Liver (tissue), 9 donors: ENCODE results near the gene HNRNPA3. TPM values are rescaled to one million over a fixed set of nuclear protein-coding genes. Genes with fewer than 3 reads are reported as not detected.
"Not testable (repeated sequence)": the region's sequence is repeated elsewhere in the genome, so short reads cannot be mapped to it uniquely, and the experiment has no call there.

Source experiments
- DNase-seq: peaks from one replicate; pipeline ENCODE4 v3.0.0-alpha.2; 2017; ENCODE audit warnings: low spot score
- H3K27ac ChIP-seq, 2 donors: one replicate each; pipeline ENCODE4 v1.7.0; 2013; ENCODE audit warnings: inconsistent platforms in 2 of 2, low read length in 2 of 2, control low read depth in 1 of 2, low read depth in 1 of 2, mild to moderate bottlenecking in 1 of 2
- H3K27me3 ChIP-seq, 4 donors: one replicate each; pipeline versions ENCODE4 v1.6.1 to v1.7.0; 2013; ENCODE audit warnings: low read length in 3 of 4, inconsistent platforms in 1 of 4, mild to moderate bottlenecking in 1 of 4, moderate library complexity in 1 of 4; ENCODE audit not compliant: control insufficient read depth in 4 of 4, insufficient read depth in 4 of 4
- H3K36me3 ChIP-seq, 4 donors: one replicate each; pipeline versions ENCODE4 v1.6.1 to v1.7.0; 2013; ENCODE audit warnings: low read length in 3 of 4, mild to moderate bottlenecking in 3 of 4, low read depth in 1 of 4, moderate library complexity in 1 of 4; ENCODE audit not compliant: control insufficient read depth in 4 of 4, insufficient read depth in 3 of 4
- H3K4me1 ChIP-seq, 4 donors: one replicate each; pipeline versions ENCODE4 v1.6.1 to v1.7.0; 2013; ENCODE audit warnings: low read length in 3 of 4, mild to moderate bottlenecking in 3 of 4, moderate library complexity in 1 of 4; ENCODE audit not compliant: control insufficient read depth in 4 of 4, insufficient read depth in 4 of 4
- H3K4me3 ChIP-seq, 3 donors: one replicate each; pipeline versions ENCODE4 v1.6.1 to v1.7.0; 2013; ENCODE audit warnings: low read length in 3 of 3, control low read depth in 1 of 3, low read depth in 1 of 3, mild to moderate bottlenecking in 1 of 3
- H3K9ac ChIP-seq, 2 donors: one replicate each; pipeline ENCODE4 v1.7.0; 2013; ENCODE audit warnings: low read length in 2 of 2, mild to moderate bottlenecking in 2 of 2, moderate library complexity in 2 of 2, control low read depth in 1 of 2, low read depth in 1 of 2
- H3K9me3 ChIP-seq, 4 donors: one replicate each; pipeline versions ENCODE4 v1.6.1 to v1.7.0; 2013; ENCODE audit warnings: low read length in 3 of 4; ENCODE audit not compliant: control insufficient read depth in 4 of 4
- ATF3 ChIP-seq: IDR thresholded peaks from 2 replicates; pipeline ENCODE4 v1.6.1; 2016; ENCODE audit warnings: antibody characterized with exemption
- EGR1 ChIP-seq, 2 donors: IDR thresholded peaks; 2 replicates each; pipeline ENCODE4 v1.6.1; 2016 to 2018; ENCODE audit warnings: antibody characterized with exemption in 2 of 2, low read depth in 2 of 2
- FOXA1 ChIP-seq: IDR thresholded peaks from 2 replicates; pipeline ENCODE4 v1.6.1; 2016; ENCODE audit warnings: antibody characterized with exemption
- GABPA ChIP-seq, 2 donors: IDR thresholded peaks in 1 of 2; conservative IDR thresholded peaks in 1 of 2; 2 replicates each; pipeline ENCODE4 v1.6.1; 2016; ENCODE audit warnings: antibody characterized with exemption in 2 of 2, mild to moderate bottlenecking in 1 of 2, moderate library complexity in 1 of 2
- HNF4A ChIP-seq, 2 donors: conservative IDR thresholded peaks; 2 replicates each; pipeline ENCODE4 v1.6.1; 2016; ENCODE audit warnings: antibody characterized with exemption in 2 of 2, mild to moderate bottlenecking in 2 of 2
- HNF4G ChIP-seq: IDR thresholded peaks from 2 replicates; pipeline ENCODE4 v1.6.1; 2016; ENCODE audit warnings: antibody characterized with exemption
- JUND ChIP-seq, 2 donors: IDR thresholded peaks; 2 replicates each; pipeline ENCODE4 v1.6.1; 2016; ENCODE audit warnings: antibody characterized with exemption in 2 of 2
- MAX ChIP-seq: IDR thresholded peaks from 2 replicates; pipeline ENCODE4 v1.6.1; 2016; ENCODE audit warnings: antibody characterized with exemption
- NR2F2 ChIP-seq: IDR thresholded peaks from 2 replicates; pipeline ENCODE4 v1.6.1; 2016; ENCODE audit warnings: antibody characterized with exemption
- RAD21 ChIP-seq, 2 donors: IDR thresholded peaks; 2 replicates each; pipeline ENCODE4 v1.6.1; 2016; ENCODE audit warnings: antibody characterized with exemption in 2 of 2, mild to moderate bottlenecking in 2 of 2
- SP1 ChIP-seq: IDR thresholded peaks from 2 replicates; pipeline ENCODE4 v1.6.1; 2018; ENCODE audit warnings: antibody characterized with exemption, mild to moderate bottlenecking
- YY1 ChIP-seq: IDR thresholded peaks from 2 replicates; pipeline ENCODE4 v1.6.1; 2016; ENCODE audit warnings: antibody characterized with exemption, mild to moderate bottlenecking
- WGBS: extraction: QIAGEN DNeasy Blood & Tissue Kit; methylation state at CpG from one replicate; pipeline ENCODE4 v1.1.7; 2013; 5-methylcytosine and 5-hydroxymethylcytosine counted together
- polyA plus RNA-seq, 2 donors: library from polyadenylated mRNA; stranded (reverse) in 1 of 2; unstranded in 1 of 2; fragments of 200-250 nt in 1 of 2; fragments of >200 nt in 1 of 2; fragmentation: Nextera tagmentation in 1 of 2; extraction: Ambion mirVana in 1 of 2; gene quantifications; one replicate each; pipeline versions ENCODE4 v1.2.1 to v1.2.3, GENCODE V29; 2013 to 2015
- total RNA-seq, 2 donors: library from RNA; depleted of rRNA; stranded (reverse); fragments of >200 nt; gene quantifications; one replicate each; pipeline ENCODE4 v1.2.3, GENCODE V29; 2014
- TF ChIP-seq, protein P1 (sequence below): IDR thresholded peaks from 2 replicates; pipeline ENCODE4 v1.6.1; 2016; ENCODE audit warnings: antibody characterized with exemption, mild to moderate bottlenecking
- TF ChIP-seq, protein P2 (sequence below): IDR thresholded peaks from 2 replicates; pipeline ENCODE4 v1.6.1; 2016; ENCODE audit warnings: antibody characterized with exemption
- TF ChIP-seq, protein P3 (sequence below): fragments of 150-350 bp; IDR thresholded peaks from 2 replicates; pipeline ENCODE4 v1.5.1; 2017; ENCODE audit warnings: improper control_type of control experiment, low read depth, low read length; ENCODE audit not compliant: missing input control
- donor health status: healthy.
- donor health status: healthy.
- donor health status: healthy.
- donor health status: healthy.
- donor health status: healthy.

Gene HNRNPA3
- total and polyA plus RNA-seq, 4 donors = 22.9 to 72.5 (median 51.7) TPM

GRCh38 chr2:177179227-177179626 lies 33.4 kb upstream of the HNRNPA3 start:
- Histone ChIP-seq H3K9ac (no peak overlapping the region), H3K9me3 (no peaks in the 10 kb centered on the region)
- 85% methylated on average over 2 of the region's 2 CpGs for WGBS

GRCh38 chr2:177179671-177180070 lies 32.9 kb upstream of the HNRNPA3 start:
- not testable (repeated sequence) for DNase-seq, H3K4me3 ChIP-seq, H3K27me3 ChIP-seq, H3K4me1 ChIP-seq, H3K9me3 ChIP-seq, H3K36me3 ChIP-seq, H3K9ac ChIP-seq, H3K27ac ChIP-seq

More at GRCh38 chr2:177179227-177179626, 33.4 kb upstream of the HNRNPA3 start:
- Histone ChIP-seq H3K36me3 (no peaks in the 10 kb centered on the region), H3K4me3 (no peak overlapping the region), H3K27me3 (no peaks in the 10 kb centered on the region), H3K4me1 (peaks cover 0 to 8% (median 2%) of the 10 kb centered on the region in 4 donors), H3K27ac (no peak overlapping the region)
- TF ChIP-seq MAX (no peak), HNF4G (no peak), RAD21 (IDR thresholded peaks at IDR 0.05) (no peak), GABPA (IDR thresholded peaks at IDR 0.05 in 1 of 2, conservative IDR thresholded peaks at IDR 0.05 in 1 of 2) (no peak), HNF4A (conservative IDR thresholded peaks at IDR 0.05) (no peak), YY1 (no peak), JUND (IDR thresholded peaks at IDR 0.05) (no peak), SP1 (no peak), NR2F2 (no peak)
- TF ChIP-seq, protein P1, sequence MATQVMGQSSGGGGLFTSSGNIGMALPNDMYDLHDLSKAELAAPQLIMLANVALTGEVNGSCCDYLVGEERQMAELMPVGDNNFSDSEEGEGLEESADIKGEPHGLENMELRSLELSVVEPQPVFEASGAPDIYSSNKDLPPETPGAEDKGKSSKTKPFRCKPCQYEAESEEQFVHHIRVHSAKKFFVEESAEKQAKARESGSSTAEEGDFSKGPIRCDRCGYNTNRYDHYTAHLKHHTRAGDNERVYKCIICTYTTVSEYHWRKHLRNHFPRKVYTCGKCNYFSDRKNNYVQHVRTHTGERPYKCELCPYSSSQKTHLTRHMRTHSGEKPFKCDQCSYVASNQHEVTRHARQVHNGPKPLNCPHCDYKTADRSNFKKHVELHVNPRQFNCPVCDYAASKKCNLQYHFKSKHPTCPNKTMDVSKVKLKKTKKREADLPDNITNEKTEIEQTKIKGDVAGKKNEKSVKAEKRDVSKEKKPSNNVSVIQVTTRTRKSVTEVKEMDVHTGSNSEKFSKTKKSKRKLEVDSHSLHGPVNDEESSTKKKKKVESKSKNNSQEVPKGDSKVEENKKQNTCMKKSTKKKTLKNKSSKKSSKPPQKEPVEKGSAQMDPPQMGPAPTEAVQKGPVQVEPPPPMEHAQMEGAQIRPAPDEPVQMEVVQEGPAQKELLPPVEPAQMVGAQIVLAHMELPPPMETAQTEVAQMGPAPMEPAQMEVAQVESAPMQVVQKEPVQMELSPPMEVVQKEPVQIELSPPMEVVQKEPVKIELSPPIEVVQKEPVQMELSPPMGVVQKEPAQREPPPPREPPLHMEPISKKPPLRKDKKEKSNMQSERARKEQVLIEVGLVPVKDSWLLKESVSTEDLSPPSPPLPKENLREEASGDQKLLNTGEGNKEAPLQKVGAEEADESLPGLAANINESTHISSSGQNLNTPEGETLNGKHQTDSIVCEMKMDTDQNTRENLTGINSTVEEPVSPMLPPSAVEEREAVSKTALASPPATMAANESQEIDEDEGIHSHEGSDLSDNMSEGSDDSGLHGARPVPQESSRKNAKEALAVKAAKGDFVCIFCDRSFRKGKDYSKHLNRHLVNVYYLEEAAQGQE = no peak
- TF ChIP-seq, protein P2, sequence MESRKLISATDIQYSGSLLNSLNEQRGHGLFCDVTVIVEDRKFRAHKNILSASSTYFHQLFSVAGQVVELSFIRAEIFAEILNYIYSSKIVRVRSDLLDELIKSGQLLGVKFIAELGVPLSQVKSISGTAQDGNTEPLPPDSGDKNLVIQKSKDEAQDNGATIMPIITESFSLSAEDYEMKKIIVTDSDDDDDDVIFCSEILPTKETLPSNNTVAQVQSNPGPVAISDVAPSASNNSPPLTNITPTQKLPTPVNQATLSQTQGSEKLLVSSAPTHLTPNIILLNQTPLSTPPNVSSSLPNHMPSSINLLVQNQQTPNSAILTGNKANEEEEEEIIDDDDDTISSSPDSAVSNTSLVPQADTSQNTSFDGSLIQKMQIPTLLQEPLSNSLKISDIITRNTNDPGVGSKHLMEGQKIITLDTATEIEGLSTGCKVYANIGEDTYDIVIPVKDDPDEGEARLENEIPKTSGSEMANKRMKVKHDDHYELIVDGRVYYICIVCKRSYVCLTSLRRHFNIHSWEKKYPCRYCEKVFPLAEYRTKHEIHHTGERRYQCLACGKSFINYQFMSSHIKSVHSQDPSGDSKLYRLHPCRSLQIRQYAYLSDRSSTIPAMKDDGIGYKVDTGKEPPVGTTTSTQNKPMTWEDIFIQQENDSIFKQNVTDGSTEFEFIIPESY = no peak
- no peak for DNase-seq

DNA sequence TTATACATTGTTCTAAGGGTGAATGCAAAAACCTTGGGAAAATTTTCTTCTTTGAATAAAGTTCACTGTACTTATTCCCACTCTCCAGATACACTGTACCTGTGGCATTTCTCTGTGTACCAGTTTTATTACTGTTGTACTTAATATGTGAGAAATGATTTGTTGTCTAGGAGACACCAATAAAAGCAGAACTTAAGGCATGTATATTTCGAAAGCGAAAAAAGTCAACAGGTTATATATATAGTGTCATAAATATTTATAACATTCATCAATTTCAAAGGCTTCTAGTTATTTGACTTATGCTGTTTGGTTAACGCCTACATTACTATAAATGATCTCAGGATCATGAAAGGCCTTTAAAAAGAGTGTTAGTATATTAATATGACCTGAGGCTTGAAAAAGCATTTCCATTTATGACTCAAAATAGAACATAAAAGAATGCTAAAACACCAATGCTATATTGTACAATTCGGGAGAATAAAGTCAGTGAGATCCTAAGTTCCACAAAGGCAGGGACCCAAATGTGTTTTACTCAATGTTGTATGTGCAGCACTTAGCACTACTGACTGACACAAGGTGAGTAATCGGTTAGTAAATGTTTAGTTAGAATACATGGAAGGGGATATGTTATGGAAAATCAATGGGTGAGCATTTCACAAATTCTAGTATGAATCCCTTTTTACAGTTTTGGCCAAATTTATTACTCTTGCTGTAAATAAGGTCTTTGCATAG lies 32.2 kb upstream of the HNRNPA3 start:
- H3K9me3 ChIP-seq = no peaks in the 10 kb centered on the region
- no peak for DNase-seq
- WGBS = 93% methylated on average over 5 of the region's 5 CpGs
- no peak overlapping the region for H3K27ac ChIP-seq
- H3K4me1 ChIP-seq = peaks cover 0 to 8% (median 2%) of the 10 kb centered on the region in 4 donors
- H3K36me3 ChIP-seq = no peaks in the 10 kb centered on the region
- H3K27me3 ChIP-seq = no peaks in the 10 kb centered on the region
- no peak overlapping the region for H3K4me3 ChIP-seq
- TF ChIP-seq FOXA1 = no peak
- TF ChIP-seq, protein P3, sequence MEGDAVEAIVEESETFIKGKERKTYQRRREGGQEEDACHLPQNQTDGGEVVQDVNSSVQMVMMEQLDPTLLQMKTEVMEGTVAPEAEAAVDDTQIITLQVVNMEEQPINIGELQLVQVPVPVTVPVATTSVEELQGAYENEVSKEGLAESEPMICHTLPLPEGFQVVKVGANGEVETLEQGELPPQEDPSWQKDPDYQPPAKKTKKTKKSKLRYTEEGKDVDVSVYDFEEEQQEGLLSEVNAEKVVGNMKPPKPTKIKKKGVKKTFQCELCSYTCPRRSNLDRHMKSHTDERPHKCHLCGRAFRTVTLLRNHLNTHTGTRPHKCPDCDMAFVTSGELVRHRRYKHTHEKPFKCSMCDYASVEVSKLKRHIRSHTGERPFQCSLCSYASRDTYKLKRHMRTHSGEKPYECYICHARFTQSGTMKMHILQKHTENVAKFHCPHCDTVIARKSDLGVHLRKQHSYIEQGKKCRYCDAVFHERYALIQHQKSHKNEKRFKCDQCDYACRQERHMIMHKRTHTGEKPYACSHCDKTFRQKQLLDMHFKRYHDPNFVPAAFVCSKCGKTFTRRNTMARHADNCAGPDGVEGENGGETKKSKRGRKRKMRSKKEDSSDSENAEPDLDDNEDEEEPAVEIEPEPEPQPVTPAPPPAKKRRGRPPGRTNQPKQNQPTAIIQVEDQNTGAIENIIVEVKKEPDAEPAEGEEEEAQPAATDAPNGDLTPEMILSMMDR = no peak
- TF ChIP-seq HNF4A (conservative IDR thresholded peaks at IDR 0.05) = no peak
- TF ChIP-seq RAD21 (IDR thresholded peaks at IDR 0.05) = no peak
- no peak for TF ChIP-seq EGR1 (IDR thresholded peaks at IDR 0.05; ENCODE audit: low read depth in 2 of 2)
- no peak for TF ChIP-seq GABPA (IDR thresholded peaks at IDR 0.05 in 1 of 2, conservative IDR thresholded peaks at IDR 0.05 in 1 of 2)
- TF ChIP-seq SP1 = no peak
- TF ChIP-seq NR2F2 = no peak
- TF ChIP-seq, protein P1 = no peak
- no peak for TF ChIP-seq ATF3
- no peak overlapping the region for H3K9ac ChIP-seq
